Forelimb muscle (tissue), 1 donor: Measurements from ENCODE around the gene SNX25. TPM values are rescaled to one million over a fixed set of nuclear protein-coding genes. Genes with fewer than 3 reads are reported as not detected.
"Not testable (repeated sequence)": the region's sequence is repeated elsewhere in the genome, so short reads cannot be mapped to it uniquely, and the experiment has no call there.

Experiments
- DNase-seq: peaks from one replicate; pipeline ENCODE4 v3.0.0-alpha.2; 2013; ENCODE audit warnings: low read depth
- polyA plus RNA-seq: library from polyadenylated mRNA; unstranded; fragments of 120-200 nt; gene quantifications from one replicate; pipeline ENCODE4 v1.2.1, GENCODE V29; 2013; ENCODE audit not compliant: insufficient read length

SNX25 gene
- polyA plus RNA-seq, 1 donor = 7.6 TPM

GRCh38 chr4:185204238-185204910, 5.0 kb upstream of the SNX25 start:
- no peak for DNase-seq

- DNase-seq = not testable (repeated sequence)
Measured at GRCh38 chr4:185205073-185205472, 4.3 kb upstream of the SNX25 start.

GRCh38 chr4:185205697-185206342, 3.6 kb upstream of the SNX25 start:
- DNase-seq = no peak

GRCh38 chr4:185207466-185207865, 1.9 kb upstream of the SNX25 start:
- DNase-seq = no peak

- not testable (repeated sequence) for DNase-seq
Measured at GRCh38 chr4:185209852-185210101, 379 bp downstream of the SNX25 start.

GRCh38 chr4:185210102-185210981, 944 bp downstream of the SNX25 start:
- no peak for DNase-seq

- DNase-seq = no peak
Measured at GRCh38 chr4:185211035-185211434, 1.6 kb downstream of the SNX25 start.

GRCh38 chr4:185211641-185212040, 2.2 kb downstream of the SNX25 start:
- DNase-seq = no peak

- DNase-seq = no peak
Measured at GRCh38 chr4:185212581-185212980, 3.2 kb downstream of the SNX25 start.

GRCh38 chr4:185213877-185214276, 4.5 kb downstream of the SNX25 start:
- DNase-seq = no peak

GRCh38 chr4:185215261-185215660, 5.9 kb downstream of the SNX25 start:
- no peak for DNase-seq

GRCh38 chr4:185217408-185217975, 8.1 kb downstream of the SNX25 start:
- no peak for DNase-seq

- DNase-seq = no peak
Measured at GRCh38 chr4:185218312-185218711, 8.9 kb downstream of the SNX25 start.

GRCh38 chr4:185219551-185220344, 10.3 kb downstream of the SNX25 start:
- DNase-seq = peak; percentile 66

- DNase-seq = no peak
Measured at GRCh38 chr4:185221491-185221890, 12.1 kb downstream of the SNX25 start.

GRCh38 chr4:185221912-185222311, 12.5 kb downstream of the SNX25 start:
- DNase-seq = no peak

GRCh38 chr4:185222598-185222997, 13.2 kb downstream of the SNX25 start:
- no peak for DNase-seq

GRCh38 chr4:185224597-185224996, 15.2 kb downstream of the SNX25 start:
- DNase-seq = no peak

GRCh38 chr4:185225940-185226339, 16.5 kb downstream of the SNX25 start:
- no peak for DNase-seq

GRCh38 chr4:185227131-185227551, 17.7 kb downstream of the SNX25 start:
- no peak for DNase-seq

GRCh38 chr4:185227713-185228278, 18.4 kb downstream of the SNX25 start:
- no peak for DNase-seq
